Caco-2 (cell line): ENCODE measurements around the gene ZPBP2. TPM values are rescaled to one million over a fixed set of nuclear protein-coding genes. Genes with fewer than 3 reads are reported as not detected.
"Not testable (repeated sequence)": the region's sequence is repeated elsewhere in the genome, so short reads cannot be mapped to it uniquely, and the experiment has no call there.

ENCODE experiments used
- BruUV-seq: library from RNA; stranded (reverse); fragments of 400-500 nt; replicated peaks from 2 replicates; lab custom pipeline; 2021; lab: Mats Ljungman, UMichigan
- CTCF ChIA-PET: fragments of 300-600 bp; sonication (Branson Sonifier 250); formaldehyde crosslinking; loops from one replicate; lab custom pipeline; 2022; ENCODE audit warnings: antibody characterized with exemption; lab: Charles Lee
- POLR2A ChIA-PET: fragments of 300-600 bp; sonication (Branson Sonifier 250); formaldehyde crosslinking; loops from one replicate; lab custom pipeline; 2022; ENCODE audit warnings: antibody characterized with exemption; lab: Charles Lee
- DNase-seq, 2 experiments: peaks; one replicate each; pipeline versions ENCODE4 v3.0.0 to v3.0.0-alpha.2; 2020 to 2022
- H3K27me3 ChIP-seq: replicated peaks from 2 replicates; pipeline ENCODE4 v1.6.0; 2011; ENCODE audit warnings: low read length; ENCODE audit not compliant: control insufficient read depth, insufficient read depth
- H3K36me3 ChIP-seq: 2 replicates; pipeline ENCODE4 v1.5.1; 2011; ENCODE audit warnings: low read length; ENCODE audit not compliant: control insufficient read depth, insufficient read depth
- H3K4me1 ChIP-seq: fragments of 250-450 bp; sonication (Bioruptor Pico); 2 replicates; pipeline ENCODE4 v1.5.1; 2020; ENCODE audit warnings: mild to moderate bottlenecking
- H3K4me3 ChIP-seq: 2 replicates; pipeline ENCODE4 v1.5.1; 2011; ENCODE audit warnings: low read depth, mild to moderate bottlenecking, control low read depth, low read length
- H3K9me3 ChIP-seq: fragments of 250-450 bp; sonication (Bioruptor Pico); 2 replicates; pipeline ENCODE4 v1.5.1; 2020; ENCODE audit warnings: mild to moderate bottlenecking, moderate library complexity
- H3K27ac Mint-ChIP-seq: one replicate; pipeline ENCODE4 v1.8.0; 2022; ENCODE audit warnings: mixed read lengths; ENCODE audit not compliant: unreplicated experiment
- H3K27me3 Mint-ChIP-seq: one replicate; pipeline ENCODE4 v1.8.0; 2022; ENCODE audit warnings: mixed read lengths; ENCODE audit not compliant: insufficient read depth, unreplicated experiment
- H3K36me3 Mint-ChIP-seq: one replicate; pipeline ENCODE4 v1.8.0; 2022; ENCODE audit warnings: mild to moderate bottlenecking, mixed read lengths; ENCODE audit not compliant: insufficient read depth, unreplicated experiment
- H3K4me1 Mint-ChIP-seq: one replicate; pipeline ENCODE4 v1.8.0; 2022; ENCODE audit warnings: low read depth, mixed read lengths; ENCODE audit not compliant: unreplicated experiment
- H3K4me3 Mint-ChIP-seq: one replicate; pipeline ENCODE4 v1.8.0; 2022; ENCODE audit warnings: mild to moderate bottlenecking, moderate library complexity, mixed read lengths; ENCODE audit not compliant: unreplicated experiment
- H3K9me3 Mint-ChIP-seq: one replicate; pipeline ENCODE4 v1.8.0; 2022; ENCODE audit warnings: mixed read lengths; ENCODE audit not compliant: unreplicated experiment
- CTCF ChIP-seq, 2 experiments: fragments of 200-600 bp in 1 of 2; IDR thresholded peaks; 1 replicate in 1 of 2; 2 replicates in 1 of 2; pipeline versions ENCODE4 v1.5.1 to v1.8.0; 2011 to 2022; ENCODE audit warnings: antibody characterized with exemption in 1 of 2, control low read depth in 1 of 2, inconsistent platforms in 1 of 2, low read depth in 1 of 2, low read length in 1 of 2, mild to moderate bottlenecking in 1 of 2, moderate library complexity in 1 of 2; ENCODE audit not compliant: insufficient read depth in 1 of 2, severe bottlenecking in 1 of 2, unreplicated experiment in 1 of 2
- intact Hi-C: fragments of 100-400 bp; cut with micrococcal nuclease; formaldehyde crosslinking; loops from one replicate; pipeline ENCODE4 v1.10.0; 2022; ENCODE audit not compliant: unreplicated experiment
- total RNA-seq: library from RNA; stranded (reverse); gene quantifications from 2 replicates; pipeline ENCODE4 v1.2.3, GENCODE V29; 2022

The ZPBP2 gene
- total RNA-seq, 1 experiment from 2014 or later, result not detected

- Histone ChIP-seq H3K9me3 (no peaks in the 10 kb centered on the region), H3K27me3 (no peaks in the 10 kb centered on the region), H3K36me3 (no peaks in the 10 kb centered on the region), H3K4me3 (no peak overlapping the region), H3K4me1 (no peaks in the 10 kb centered on the region)
- CTCF ChIA-PET, result interaction anchor here (0.6 kb wide), 1 partner anchor 183 kb away, joined by 3 read pairs; no protein-coding TSS in a partner anchor
- Mint-ChIP-seq H3K27ac (no peak overlapping the region), H3K27me3 (peaks cover 7% of the 10 kb centered on the region), H3K4me1 (no peaks in the 10 kb centered on the region), H3K9me3 (no peaks in the 10 kb centered on the region), H3K4me3 (no peak overlapping the region), H3K36me3 (no peaks in the 10 kb centered on the region)
- POLR2A ChIA-PET, result no interaction called here
- TF ChIP-seq CTCF (IDR thresholded peaks at IDR 0.05; ENCODE audit: insufficient read depth in 1 of 2, low read depth in 1 of 2, low read length in 1 of 2, severe bottlenecking in 1 of 2, unreplicated experiment in 1 of 2), result no peak
- intact Hi-C loops, result no loop called here
- no TSS peak for BruUV-seq
- no peak for DNase-seq
These were observed 15.8 kb upstream of the ZPBP2 start for GRCh38 chr17:39852239-39852638.

- intact Hi-C loops, result no loop called here
- Mint-ChIP-seq H3K27ac (no peak overlapping the region), H3K4me3 (no peak overlapping the region), H3K27me3 (peaks cover 7% of the 10 kb centered on the region), H3K36me3 (no peaks in the 10 kb centered on the region), H3K9me3 (no peaks in the 10 kb centered on the region), H3K4me1 (no peaks in the 10 kb centered on the region)
- no peak overlapping the region for H3K4me3 ChIP-seq
- ChIA-PET CTCF (no interaction called here), POLR2A (no interaction called here)
- no peaks in the 10 kb centered on the region for H3K9me3 ChIP-seq
- no peak for DNase-seq
- no peaks in the 10 kb centered on the region for H3K36me3 ChIP-seq
- no peaks in the 10 kb centered on the region for H3K4me1 ChIP-seq
- H3K27me3 ChIP-seq, result no peaks in the 10 kb centered on the region
- TF ChIP-seq CTCF (IDR thresholded peaks at IDR 0.05; ENCODE audit: insufficient read depth in 1 of 2, low read depth in 1 of 2, low read length in 1 of 2, severe bottlenecking in 1 of 2, unreplicated experiment in 1 of 2), result no peak
- BruUV-seq, result no TSS peak
These were observed 13.1 kb upstream of the ZPBP2 start for GRCh38 chr17:39854909-39855308.

GRCh38 chr17:39855911-39856649 lies 11.9 kb upstream of the ZPBP2 start:
- H3K36me3 ChIP-seq, BruUV-seq, DNase-seq, H3K4me1 Mint-ChIP-seq, H3K27ac Mint-ChIP-seq, H3K4me1 ChIP-seq, H3K4me3 ChIP-seq, H3K9me3 ChIP-seq, H3K27me3 ChIP-seq, CTCF ChIA-PET, H3K36me3 Mint-ChIP-seq, POLR2A ChIA-PET, H3K9me3 Mint-ChIP-seq, intact Hi-C loops, H3K4me3 Mint-ChIP-seq, H3K27me3 Mint-ChIP-seq: not testable (repeated sequence)
